Tibial artery (tissue), 4 donors: Measurements from ENCODE around the gene LRPAP1.

ENCODE experiments used
- DNase-seq, 2 donors: peaks; one replicate each; pipeline ENCODE4 v3.0.0-alpha.2; 2019
- H3K27ac ChIP-seq, 2 donors: fragments of 200-600 bp; sonication (generic) in 1 of 2; 1 replicate in 1 of 2; 2 replicates in 1 of 2; pipeline ENCODE4 v1.5.1; 2018 to 2019; ENCODE audit warnings: mild to moderate bottlenecking in 1 of 2
- H3K27me3 ChIP-seq, 2 donors: fragments of 200-600 bp; sonication (generic) in 1 of 2; one replicate each; pipeline versions ENCODE4 v1.5.1 to v1.6.0; 2016 to 2019
- H3K36me3 ChIP-seq, 3 donors: fragments of 200-600 bp; sonication (generic) in 2 of 3; one replicate each; pipeline ENCODE4 v1.5.1; 2016 to 2019; ENCODE audit warnings: mild to moderate bottlenecking in 2 of 3
- H3K4me1 ChIP-seq, 4 donors: fragments of 200-600 bp; sonication (generic) in 2 of 4; 1 replicate in 3 of 4; 2 replicates in 1 of 4; pipeline ENCODE4 v1.5.1; 2016 to 2019
- H3K4me3 ChIP-seq, 2 donors: fragments of 200-600 bp; sonication (generic) in 1 of 2; 1 replicate in 1 of 2; 2 replicates in 1 of 2; pipeline ENCODE4 v1.5.1; 2018 to 2019; ENCODE audit warnings: mild to moderate bottlenecking in 2 of 2
- H3K9me3 ChIP-seq, 3 donors: fragments of 200-600 bp; sonication (generic) in 1 of 3; one replicate each; pipeline ENCODE4 v1.5.1; 2016 to 2019
- CTCF ChIP-seq, 2 experiments: fragments of 200-600 bp in 1 of 2; fragments of 450-650 bp in 1 of 2; IDR thresholded peaks; one replicate each; pipeline ENCODE4 v1.5.1; 2017 to 2019; ENCODE audit warnings: antibody characterized with exemption in 2 of 2, mild to moderate bottlenecking in 1 of 2, moderate library complexity in 1 of 2
- intact Hi-C: fragments of 100-400 bp; cut with DNase I; formaldehyde crosslinking; loops from one replicate; pipeline ENCODE4 v1.15.0; 2023; ENCODE audit warnings: low total_unique reads

The LRPAP1 gene

DNA sequence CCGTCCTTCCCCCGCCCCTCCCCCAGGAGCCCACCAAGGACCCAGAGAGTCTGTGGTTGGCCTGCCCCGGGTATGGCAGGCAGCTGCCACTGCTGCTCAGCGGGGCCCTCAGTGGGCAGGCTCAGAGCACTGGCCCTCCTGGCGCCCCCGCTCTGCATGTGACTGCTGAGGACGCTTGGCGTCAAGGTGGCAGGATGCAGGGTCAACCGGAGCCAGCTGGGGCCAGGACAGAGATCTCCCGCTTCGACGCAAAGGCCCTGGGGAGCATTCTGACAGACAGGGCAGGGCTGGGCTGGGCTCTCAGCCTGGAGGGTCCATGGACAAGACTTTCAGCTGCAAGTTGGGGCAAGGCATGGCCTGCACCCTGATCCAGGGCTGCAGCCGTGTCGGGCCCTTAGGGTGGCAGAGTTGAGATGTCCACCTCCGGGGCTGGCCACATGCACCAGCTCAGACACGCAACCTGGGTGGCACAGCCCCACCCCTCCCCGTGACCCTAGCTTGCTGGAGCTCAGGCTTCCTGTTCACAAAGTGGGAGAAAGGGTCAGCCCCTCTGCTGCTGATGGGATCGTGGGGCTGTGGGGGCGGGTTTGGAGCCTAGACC lies 30.3 kb downstream of the LRPAP1 start:
- Histone ChIP-seq H3K27me3 (peaks cover 0 to 3% of the 10 kb centered on the region in 2 donors), H3K4me1 (no peaks in the 10 kb centered on the region), H3K36me3 (peaks cover 18 to 84% (median 41%) of the 10 kb centered on the region in 3 donors), H3K4me3 (no peak overlapping the region), H3K9me3 (no peaks in the 10 kb centered on the region), H3K27ac (no peak overlapping the region)
- no peak for DNase-seq
- TF ChIP-seq CTCF (IDR thresholded peaks at IDR 0.05), result no peak
- intact Hi-C loops, result no loop called here

DNA sequence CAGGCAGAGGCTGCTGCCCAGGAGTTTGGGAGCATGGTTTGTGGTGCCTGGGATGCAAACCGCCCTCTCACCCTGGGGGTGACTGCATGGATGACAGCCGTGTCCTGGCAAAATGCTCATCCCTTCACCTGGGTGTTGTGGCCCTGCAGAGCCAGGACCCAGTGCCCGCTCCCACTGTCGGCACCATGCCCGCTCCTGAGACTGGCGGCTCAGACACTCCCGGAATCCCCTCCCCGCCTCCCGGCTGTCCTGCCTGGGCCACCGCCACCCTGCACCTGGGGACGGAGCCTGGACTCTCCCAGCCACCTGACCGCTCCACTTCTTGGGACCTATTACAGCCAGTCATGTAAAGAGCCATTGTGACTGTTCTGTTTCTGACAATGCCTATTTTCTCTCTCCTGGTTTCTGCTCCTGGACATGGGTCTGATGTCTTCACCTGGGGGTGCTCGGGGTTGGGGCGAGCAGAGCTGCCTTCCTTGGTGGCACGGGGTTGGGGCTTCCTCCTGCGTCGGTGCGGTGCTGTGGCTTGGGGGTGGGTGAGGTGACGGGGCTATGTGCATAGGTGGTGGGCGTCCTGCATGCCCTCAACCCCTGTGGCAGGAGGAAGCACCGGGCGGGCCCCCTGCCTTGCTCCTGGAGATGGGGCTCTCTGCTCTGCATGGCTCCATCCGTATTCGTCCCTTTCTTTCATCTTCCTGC lies 30.9 kb downstream of the LRPAP1 start:
- Histone ChIP-seq H3K36me3 (peaks cover 12 to 78% (median 41%) of the 10 kb centered on the region in 3 donors), H3K27me3 (peaks cover 0 to 5% of the 10 kb centered on the region in 2 donors), H3K9me3 (no peaks in the 10 kb centered on the region), H3K27ac (no peak overlapping the region), H3K4me1 (no peaks in the 10 kb centered on the region), H3K4me3 (no peak overlapping the region)
- TF ChIP-seq CTCF (IDR thresholded peaks at IDR 0.05), result no peak
- DNase-seq, result no peak
- intact Hi-C loops, result no loop called here

GRCh38 chr4:3500634-3501101 lies 31.6 kb downstream of the LRPAP1 start:
- Histone ChIP-seq H3K4me3 (no peak overlapping the region), H3K27me3 (peaks cover 0 to 11% of the 10 kb centered on the region in 2 donors), H3K4me1 (no peaks in the 10 kb centered on the region), H3K9me3 (no peaks in the 10 kb centered on the region), H3K27ac (no peak overlapping the region), H3K36me3 (peaks cover 11 to 72% (median 38%) of the 10 kb centered on the region in 3 donors)
- DNase-seq, result no peak
- intact Hi-C loops, result no loop called here
- no peak for TF ChIP-seq CTCF (IDR thresholded peaks at IDR 0.05)

GRCh38 chr4:3500111-3500510 lies 32.1 kb downstream of the LRPAP1 start:
- H3K9me3 ChIP-seq, result no peaks in the 10 kb centered on the region
- no peak for DNase-seq
- peaks cover 0 to 16% of the 10 kb centered on the region in 2 donors for H3K27me3 ChIP-seq
- H3K4me1 ChIP-seq, result no peaks in the 10 kb centered on the region
- TF ChIP-seq CTCF (IDR thresholded peaks at IDR 0.05), result no peak
- intact Hi-C loops, result no loop called here
- H3K36me3 ChIP-seq, result peaks cover 11 to 66% (median 33%) of the 10 kb centered on the region in 3 donors
- H3K4me3 ChIP-seq, result no peak overlapping the region
- H3K27ac ChIP-seq, result no peak overlapping the region

GRCh38 chr4:3499710-3500109 lies 32.5 kb downstream of the LRPAP1 start:
- H3K4me1 ChIP-seq, result no peaks in the 10 kb centered on the region
- H3K4me3 ChIP-seq, result no peak overlapping the region
- H3K36me3 ChIP-seq, result peaks cover 11 to 62% (median 29%) of the 10 kb centered on the region in 3 donors
- no peak for DNase-seq
- no peaks in the 10 kb centered on the region for H3K9me3 ChIP-seq
- intact Hi-C loops, result no loop called here
- no peak for TF ChIP-seq CTCF (IDR thresholded peaks at IDR 0.05)
- H3K27ac ChIP-seq, result no peak overlapping the region
- peaks cover 0 to 20% of the 10 kb centered on the region in 2 donors for H3K27me3 ChIP-seq
